ENCODE data around the gene MYO7B.
"Not testable (repeated sequence)": the region's sequence is repeated elsewhere in the genome, so short reads cannot be mapped to it uniquely, and the experiment has no call there.

MYO7B gene

DNA sequence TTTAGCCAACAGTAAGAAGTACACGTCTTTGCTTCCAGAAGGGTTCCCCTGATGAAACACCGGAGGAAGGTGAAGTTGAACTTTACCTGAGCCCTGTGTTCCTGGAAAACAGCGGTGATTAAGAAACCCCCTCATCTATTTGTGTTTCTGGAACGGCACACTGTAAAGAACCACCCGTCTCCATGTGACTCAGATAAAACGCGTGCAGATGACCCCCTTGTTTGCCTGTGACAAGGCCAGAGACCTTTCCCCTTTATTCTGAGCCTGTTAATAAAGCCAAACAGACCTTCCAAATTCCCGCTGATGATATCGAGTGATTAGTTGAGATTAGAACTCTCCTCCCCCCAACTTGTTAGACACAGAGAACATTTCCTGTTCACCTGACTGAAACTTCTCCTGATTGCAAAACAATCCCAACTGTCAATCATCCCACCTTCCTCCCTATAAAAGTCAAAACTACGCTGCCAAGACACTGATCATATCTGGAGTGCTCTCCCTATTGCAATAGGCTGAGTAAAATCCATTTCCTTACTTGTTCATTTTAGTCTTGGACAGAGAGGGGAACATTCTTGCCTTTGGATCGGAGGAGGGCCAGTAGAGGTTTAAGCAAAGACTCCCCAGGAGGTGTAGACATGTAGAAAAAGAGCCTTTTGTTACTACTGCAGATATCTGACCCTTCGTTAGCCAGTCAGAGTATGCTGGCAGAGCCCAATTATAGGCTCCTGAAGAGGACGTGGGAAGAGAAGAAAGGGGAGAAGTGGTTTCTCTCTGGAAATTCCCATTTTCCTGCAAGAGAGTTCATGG lies 8.3 kb upstream of the MYO7B start:
- TF ChIP-seq, protein P1, sequence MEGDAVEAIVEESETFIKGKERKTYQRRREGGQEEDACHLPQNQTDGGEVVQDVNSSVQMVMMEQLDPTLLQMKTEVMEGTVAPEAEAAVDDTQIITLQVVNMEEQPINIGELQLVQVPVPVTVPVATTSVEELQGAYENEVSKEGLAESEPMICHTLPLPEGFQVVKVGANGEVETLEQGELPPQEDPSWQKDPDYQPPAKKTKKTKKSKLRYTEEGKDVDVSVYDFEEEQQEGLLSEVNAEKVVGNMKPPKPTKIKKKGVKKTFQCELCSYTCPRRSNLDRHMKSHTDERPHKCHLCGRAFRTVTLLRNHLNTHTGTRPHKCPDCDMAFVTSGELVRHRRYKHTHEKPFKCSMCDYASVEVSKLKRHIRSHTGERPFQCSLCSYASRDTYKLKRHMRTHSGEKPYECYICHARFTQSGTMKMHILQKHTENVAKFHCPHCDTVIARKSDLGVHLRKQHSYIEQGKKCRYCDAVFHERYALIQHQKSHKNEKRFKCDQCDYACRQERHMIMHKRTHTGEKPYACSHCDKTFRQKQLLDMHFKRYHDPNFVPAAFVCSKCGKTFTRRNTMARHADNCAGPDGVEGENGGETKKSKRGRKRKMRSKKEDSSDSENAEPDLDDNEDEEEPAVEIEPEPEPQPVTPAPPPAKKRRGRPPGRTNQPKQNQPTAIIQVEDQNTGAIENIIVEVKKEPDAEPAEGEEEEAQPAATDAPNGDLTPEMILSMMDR (IDR thresholded peaks at IDR 0.05; ENCODE audit: low read depth, low read length, missing control alignments): no peak
- peak overlapping the region; percentile 87 for H3K4me3 ChIP-seq (replicated peaks; ENCODE audit: low read depth, low read length)
- no peak for DNase-seq (ENCODE audit: extremely low read depth, low read depth)

DNA sequence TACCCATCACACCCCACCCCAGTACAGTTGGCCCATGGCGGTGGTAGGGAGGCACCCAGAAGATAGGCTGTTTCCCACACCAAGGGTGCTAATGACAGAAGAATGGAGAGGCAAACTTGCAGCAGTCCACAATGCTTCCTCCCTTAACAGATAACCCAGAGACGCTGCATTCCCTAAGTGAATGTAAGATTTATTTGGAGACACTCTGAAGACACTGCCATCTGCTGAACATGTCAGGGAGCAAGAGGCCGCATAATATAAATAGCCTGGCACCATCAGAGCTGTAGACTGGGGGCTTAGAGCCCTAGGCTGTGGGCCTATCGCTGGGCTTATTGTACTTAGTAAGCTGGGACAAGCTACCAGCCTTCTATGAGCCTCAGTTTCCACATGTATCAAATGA lies 7.0 kb upstream of the MYO7B start:
- DNase-seq (ENCODE audit: extremely low read depth, low read depth): no peak
- TF ChIP-seq, protein P1 (IDR thresholded peaks at IDR 0.05; ENCODE audit: low read depth, low read length, missing control alignments): no peak
- no peak overlapping the region for H3K4me3 ChIP-seq (replicated peaks; ENCODE audit: low read depth, low read length)

DNA sequence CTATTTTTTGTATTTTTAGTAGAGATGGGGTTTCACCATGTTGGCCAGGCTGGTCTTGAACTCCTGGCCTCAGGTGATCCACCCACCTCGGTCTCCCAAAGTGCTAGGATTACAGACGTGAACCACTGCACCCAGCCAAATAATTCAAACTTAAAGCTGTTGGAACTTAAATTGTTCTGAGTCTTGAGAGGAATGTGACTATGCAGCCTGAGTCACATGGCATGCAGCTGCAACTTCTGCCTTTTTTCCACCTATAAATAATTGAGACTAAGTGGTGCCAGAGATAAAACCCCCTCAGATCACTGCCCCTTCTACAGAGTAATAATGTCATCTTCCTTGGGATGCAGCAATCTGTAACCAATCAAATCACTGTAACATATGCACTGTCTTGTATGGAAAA lies 6.1 kb upstream of the MYO7B start:
- H3K4me3 ChIP-seq (replicated peaks; ENCODE audit: low read depth, low read length); DNase-seq (ENCODE audit: extremely low read depth, low read depth): not testable (repeated sequence)

DNA sequence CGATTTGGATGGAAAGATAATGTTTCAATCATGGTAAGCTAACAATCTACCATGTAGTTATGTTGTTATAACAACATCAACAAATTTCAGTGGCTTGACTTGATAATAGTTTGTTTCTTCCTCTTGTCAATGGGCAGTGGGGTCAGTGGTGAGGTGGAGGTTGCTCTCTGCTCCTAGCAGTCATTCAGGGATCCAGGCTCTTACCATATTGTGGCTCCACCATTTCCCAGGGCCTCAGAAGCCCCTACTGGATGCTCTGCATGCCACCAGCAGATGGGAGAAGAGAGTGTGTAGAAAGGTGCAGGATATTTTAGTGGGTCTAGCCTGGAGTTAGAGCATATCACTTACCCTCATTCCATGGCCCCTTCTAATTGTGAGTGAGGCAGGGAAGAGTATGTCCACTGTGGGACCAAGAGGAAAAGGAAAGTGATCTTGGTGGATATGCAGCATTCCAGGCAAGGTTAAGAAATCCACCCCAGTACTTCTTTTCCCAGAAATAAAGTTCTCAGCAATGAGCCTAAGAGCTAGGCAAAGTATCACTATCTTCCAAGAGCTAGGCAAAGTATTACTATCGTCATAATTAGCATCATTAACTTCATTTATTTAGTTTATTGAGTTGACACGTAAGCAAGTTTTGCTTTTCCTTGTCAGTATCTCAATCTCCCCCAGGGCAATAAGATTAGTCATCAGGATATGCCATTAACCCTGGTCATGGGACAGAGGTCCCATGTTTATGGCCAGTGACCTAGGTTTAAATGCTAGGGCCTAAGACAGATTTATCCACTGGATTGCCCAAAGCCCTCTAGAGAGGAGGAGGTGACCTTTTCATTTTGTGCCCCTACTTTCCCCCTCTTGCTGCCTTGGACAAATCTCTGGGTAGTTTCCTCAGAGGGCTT lies 5.0 kb upstream of the MYO7B start:
- TF ChIP-seq, protein P1 (IDR thresholded peaks at IDR 0.05; ENCODE audit: low read depth, low read length, missing control alignments): no peak
- H3K4me3 ChIP-seq (replicated peaks; ENCODE audit: low read depth, low read length): no peak overlapping the region
- no peak for DNase-seq (ENCODE audit: extremely low read depth, low read depth)

DNA sequence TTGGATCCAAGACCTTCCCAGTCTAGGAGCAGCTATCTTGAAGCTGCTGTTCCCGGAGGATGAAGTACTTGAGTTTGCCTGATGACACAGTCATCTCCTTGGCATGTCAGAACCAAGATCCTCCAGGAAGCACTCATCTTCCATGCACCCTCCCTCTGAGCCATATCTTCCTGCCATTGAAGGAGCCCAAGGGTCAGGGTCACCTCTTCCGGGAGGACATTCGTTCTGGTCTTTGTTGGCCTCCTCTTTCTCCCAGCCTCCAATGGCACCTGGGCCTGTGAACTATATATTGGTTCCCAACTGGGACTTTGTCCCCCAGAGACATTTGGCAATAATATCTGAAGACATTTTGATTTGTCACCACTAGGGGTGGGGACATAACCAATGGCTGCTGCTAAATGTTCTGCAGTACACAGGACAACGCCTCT lies 4.2 kb upstream of the MYO7B start:
- no peak for DNase-seq (ENCODE audit: extremely low read depth, low read depth)

DNA sequence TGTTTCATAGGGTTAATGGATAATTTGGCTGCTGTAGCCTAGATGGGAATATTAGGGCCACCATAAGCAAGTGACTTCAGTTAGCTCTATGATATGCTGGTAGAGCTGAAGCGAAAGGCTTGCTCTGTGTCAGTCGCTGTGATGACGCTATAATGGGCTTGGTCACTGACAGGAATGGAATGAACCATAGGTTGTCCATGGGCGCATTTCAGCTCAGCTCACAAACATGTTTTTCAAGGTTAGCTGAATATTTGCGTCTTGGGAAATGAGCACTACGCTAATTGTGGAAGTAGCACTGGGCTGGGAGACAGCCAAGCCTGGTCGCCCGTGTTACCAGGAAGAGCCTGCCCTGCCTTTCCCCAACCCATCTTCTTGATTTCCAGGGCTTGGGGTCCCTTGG lies 3.2 kb upstream of the MYO7B start:
- no peak for DNase-seq (ENCODE audit: extremely low read depth, low read depth)
- H3K4me3 ChIP-seq (replicated peaks; ENCODE audit: low read depth, low read length): no peak overlapping the region
- TF ChIP-seq, protein P1 (IDR thresholded peaks at IDR 0.05; ENCODE audit: low read depth, low read length, missing control alignments): no peak

More for the DNA sequence above, 4.2 kb upstream of the MYO7B start:
- TF ChIP-seq, protein P1 (IDR thresholded peaks at IDR 0.05; ENCODE audit: low read depth, low read length, missing control alignments): no peak
- H3K4me3 ChIP-seq (replicated peaks; ENCODE audit: low read depth, low read length): no peak overlapping the region

DNA sequence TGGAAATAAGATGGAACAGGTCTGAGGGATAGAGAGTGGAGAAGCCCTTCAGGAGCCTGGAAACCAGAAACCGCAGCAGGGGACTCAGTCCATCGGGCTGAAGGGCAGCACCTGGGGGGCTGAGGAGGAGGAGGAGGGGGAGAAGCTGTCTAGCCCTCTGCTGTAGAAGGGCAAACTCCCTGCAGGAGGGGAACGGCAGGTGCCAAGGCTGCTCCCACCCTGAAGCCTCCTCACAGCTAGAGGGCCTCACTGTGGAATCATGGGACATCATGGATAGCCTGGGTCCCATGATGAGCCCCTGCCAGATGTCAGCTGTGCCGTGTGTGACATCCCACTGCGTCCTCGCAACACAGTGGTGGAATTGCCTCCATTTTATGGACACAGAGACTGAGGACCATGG lies 435 bp downstream of the MYO7B start:
- no peak overlapping the region for H3K4me3 ChIP-seq (replicated peaks; ENCODE audit: low read depth, low read length)
- TF ChIP-seq, protein P1 (IDR thresholded peaks at IDR 0.05; ENCODE audit: low read depth, low read length, missing control alignments): no peak
- no peak for DNase-seq (ENCODE audit: extremely low read depth, low read depth)
